Measurements from ENCODE around the gene GPR108. TPM values are rescaled to one million over a fixed set of nuclear protein-coding genes. Genes with fewer than 3 reads are reported as not detected.

The GPR108 gene
- total RNA-seq, 1 experiment from 2014 or later, result 36.4 TPM

DNA sequence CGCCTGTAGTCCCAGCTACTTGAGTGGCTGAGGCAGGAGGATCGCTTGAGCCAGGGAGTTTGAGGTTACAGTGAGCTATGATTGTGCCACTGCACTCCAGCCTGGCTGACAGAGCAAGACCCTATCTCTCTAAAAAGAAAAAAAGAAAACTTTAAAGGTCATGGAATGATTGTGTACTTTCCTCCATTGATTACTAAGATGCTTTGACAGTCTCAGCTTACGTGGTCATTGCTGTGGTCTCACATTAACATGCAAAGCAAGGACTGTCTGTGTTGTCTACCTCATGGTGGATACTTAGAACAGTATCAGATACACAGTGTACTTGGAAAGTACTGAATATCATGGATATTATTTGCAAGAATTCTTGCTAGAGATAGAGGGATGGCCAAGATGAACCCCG is 53.4 kb downstream of the GPR108 start:
- no peak overlapping the region for H3K27ac ChIP-seq (ENCODE audit: low read depth, low read length, poor library complexity, severe bottlenecking)
- H3K9me3 ChIP-seq (ENCODE audit: low read depth, low read length, poor library complexity, severe bottlenecking), result no peaks in the 10 kb centered on the region
- TF ChIP-seq, protein P1, sequence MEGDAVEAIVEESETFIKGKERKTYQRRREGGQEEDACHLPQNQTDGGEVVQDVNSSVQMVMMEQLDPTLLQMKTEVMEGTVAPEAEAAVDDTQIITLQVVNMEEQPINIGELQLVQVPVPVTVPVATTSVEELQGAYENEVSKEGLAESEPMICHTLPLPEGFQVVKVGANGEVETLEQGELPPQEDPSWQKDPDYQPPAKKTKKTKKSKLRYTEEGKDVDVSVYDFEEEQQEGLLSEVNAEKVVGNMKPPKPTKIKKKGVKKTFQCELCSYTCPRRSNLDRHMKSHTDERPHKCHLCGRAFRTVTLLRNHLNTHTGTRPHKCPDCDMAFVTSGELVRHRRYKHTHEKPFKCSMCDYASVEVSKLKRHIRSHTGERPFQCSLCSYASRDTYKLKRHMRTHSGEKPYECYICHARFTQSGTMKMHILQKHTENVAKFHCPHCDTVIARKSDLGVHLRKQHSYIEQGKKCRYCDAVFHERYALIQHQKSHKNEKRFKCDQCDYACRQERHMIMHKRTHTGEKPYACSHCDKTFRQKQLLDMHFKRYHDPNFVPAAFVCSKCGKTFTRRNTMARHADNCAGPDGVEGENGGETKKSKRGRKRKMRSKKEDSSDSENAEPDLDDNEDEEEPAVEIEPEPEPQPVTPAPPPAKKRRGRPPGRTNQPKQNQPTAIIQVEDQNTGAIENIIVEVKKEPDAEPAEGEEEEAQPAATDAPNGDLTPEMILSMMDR (conservative IDR thresholded peaks at IDR 0.05; ENCODE audit: low read depth, low read length), result no peak
- TF ChIP-seq EZH2 (IDR thresholded peaks at IDR 0.05; ENCODE audit: borderline replicate concordance, low read depth, low read length, poor library complexity, severe bottlenecking), result no peak
- no peaks in the 10 kb centered on the region for H3K36me3 ChIP-seq (ENCODE audit: insufficient read depth, low read length, poor library complexity, severe bottlenecking)
- BruUV-seq (replicated peaks), result no TSS peak
- H3K4me3 ChIP-seq (ENCODE audit: low read depth, low read length, poor library complexity, severe bottlenecking), result no peak overlapping the region
- no peaks in the 10 kb centered on the region for H3K27me3 ChIP-seq (replicated peaks; ENCODE audit: insufficient read depth, low read depth, low read length, poor library complexity)
- CTCF ChIA-PET, result no interaction called here
- no peak for DNase-seq (ENCODE audit: low spot score)
- H3K4me1 ChIP-seq (ENCODE audit: insufficient read depth, low read length, poor library complexity, severe bottlenecking), result no peaks in the 10 kb centered on the region
- intact Hi-C loops (cut with micrococcal nuclease; ENCODE audit: unreplicated experiment), result no loop called here
- POLR2A ChIA-PET (ENCODE audit: low non-redundant PET), result no interaction called here

DNA sequence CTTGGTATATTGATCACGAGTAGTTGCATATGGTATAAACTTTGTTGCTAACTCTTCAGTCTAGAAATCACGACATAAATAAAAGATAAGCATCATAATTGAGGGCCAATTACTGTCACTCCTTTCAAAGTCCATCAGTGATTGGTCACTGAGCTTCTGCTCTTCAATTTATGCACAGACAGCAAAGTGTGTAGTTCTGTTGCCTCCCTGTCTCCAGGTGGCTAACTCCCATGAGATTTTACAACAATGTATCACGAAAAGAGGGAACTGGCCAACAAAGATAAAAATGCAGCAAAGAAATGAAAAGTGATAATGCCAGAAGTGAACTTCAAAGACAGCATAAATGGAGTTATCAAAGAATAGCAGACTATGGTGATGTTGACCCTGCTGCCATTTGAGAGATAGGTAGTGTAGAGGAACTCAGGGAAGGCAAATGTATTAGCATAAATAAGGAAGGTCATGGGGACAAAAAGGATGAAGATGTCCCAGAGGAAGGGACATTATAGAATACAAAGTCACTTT is 54.7 kb downstream of the GPR108 start:
- BruUV-seq (replicated peaks), result no TSS peak
- Histone ChIP-seq H3K36me3 (ENCODE audit: insufficient read depth, low read length, poor library complexity, severe bottlenecking) (no peaks in the 10 kb centered on the region), H3K9me3 (ENCODE audit: low read depth, low read length, poor library complexity, severe bottlenecking) (no peaks in the 10 kb centered on the region), H3K4me1 (ENCODE audit: insufficient read depth, low read length, poor library complexity, severe bottlenecking) (no peaks in the 10 kb centered on the region), H3K27me3 (replicated peaks; ENCODE audit: insufficient read depth, low read depth, low read length, poor library complexity) (no peaks in the 10 kb centered on the region), H3K27ac (ENCODE audit: low read depth, low read length, poor library complexity, severe bottlenecking) (no peak overlapping the region), H3K4me3 (ENCODE audit: low read depth, low read length, poor library complexity, severe bottlenecking) (no peak overlapping the region)
- intact Hi-C loops (cut with micrococcal nuclease; ENCODE audit: unreplicated experiment), result no loop called here
- ChIA-PET POLR2A (ENCODE audit: low non-redundant PET) (no interaction called here), CTCF (no interaction called here)
- DNase-seq (ENCODE audit: low spot score), result no peak
- TF ChIP-seq, protein P1 (conservative IDR thresholded peaks at IDR 0.05; ENCODE audit: low read depth, low read length), result no peak

DNA sequence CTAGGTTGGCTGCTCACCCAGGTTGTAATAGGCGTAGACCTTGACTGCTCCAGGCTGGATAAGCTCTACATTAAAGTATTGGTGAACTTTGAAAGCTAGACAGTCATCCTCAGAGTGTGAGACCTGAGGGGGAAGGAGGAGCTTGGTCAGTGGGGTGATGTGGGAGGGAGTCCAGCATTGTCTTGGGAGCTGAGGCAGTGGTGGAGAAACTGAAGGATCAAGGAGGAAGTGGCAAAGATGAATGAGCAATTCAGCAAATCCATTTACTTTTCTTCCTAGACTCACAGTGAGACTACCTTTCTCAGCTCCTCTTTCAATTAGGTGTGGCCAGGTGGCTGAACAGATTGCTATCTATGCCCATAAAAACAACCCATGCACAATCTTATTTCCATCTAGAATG is 57.2 kb downstream of the GPR108 start:
- peaks cover 3% of the 10 kb centered on the region for H3K4me1 ChIP-seq (ENCODE audit: insufficient read depth, low read length, poor library complexity, severe bottlenecking)
- H3K9me3 ChIP-seq (ENCODE audit: low read depth, low read length, poor library complexity, severe bottlenecking), result no peaks in the 10 kb centered on the region
- H3K27me3 ChIP-seq (replicated peaks; ENCODE audit: insufficient read depth, low read depth, low read length, poor library complexity), result no peaks in the 10 kb centered on the region
- H3K36me3 ChIP-seq (ENCODE audit: insufficient read depth, low read length, poor library complexity, severe bottlenecking), result no peaks in the 10 kb centered on the region
- DNase-seq (ENCODE audit: low spot score), result no peak
- BruUV-seq (replicated peaks), result no TSS peak
- POLR2A ChIA-PET (ENCODE audit: low non-redundant PET), result no interaction called here
- CTCF ChIA-PET, result no interaction called here
- TF ChIP-seq, protein P1 (conservative IDR thresholded peaks at IDR 0.05; ENCODE audit: low read depth, low read length), result no peak
- TF ChIP-seq EZH2 (IDR thresholded peaks at IDR 0.05; ENCODE audit: borderline replicate concordance, low read depth, low read length, poor library complexity, severe bottlenecking), result no peak
- no peak overlapping the region for H3K4me3 ChIP-seq (ENCODE audit: low read depth, low read length, poor library complexity, severe bottlenecking)
- intact Hi-C loops (cut with micrococcal nuclease; ENCODE audit: unreplicated experiment), result no loop called here
- H3K27ac ChIP-seq (ENCODE audit: low read depth, low read length, poor library complexity, severe bottlenecking), result no peak overlapping the region

Small RNA genes lying within 50 kb of the gene (microRNA-seq; reads per million reads assigned to microRNA genes)
- 0.81 reads per million for gene MIR6791

Other genes with a start within 250 kb of the GPR108 start
- gene TUBB4A, start 235.3 kb downstream of the GPR108 start, total RNA-seq (2021), result 27.0 and 45.2 TPM in 2 replicates
- 10.0 and 11.1 TPM in 2 replicates for gene TNFSF9, start 206.6 kb downstream of the GPR108 start, total RNA-seq (2021)
- 2.0 and 3.8 TPM in 2 replicates for gene CD70, start 146.4 kb downstream of the GPR108 start, total RNA-seq (2021)
- gene TNFSF14, start 67.4 kb downstream of the GPR108 start, total RNA-seq (2021), result not detected in 2 replicates
- 1.8 TPM in 2 replicates for gene C3, start 16.9 kb downstream of the GPR108 start, total RNA-seq (2021)
- gene TRIP10, start 2.1 kb upstream of the GPR108 start, total RNA-seq (2021), result 70.2 and 79.2 TPM in 2 replicates
- 0.95 and 1.7 TPM in 2 replicates for gene SH2D3A, start 29.9 kb upstream of the GPR108 start, total RNA-seq (2021)
- gene VAV1, start 35.1 kb upstream of the GPR108 start, total RNA-seq (2021), result 51.6 and 54.9 TPM in 2 replicates
- 0.09 TPM in 1 of 2 replicates, not detected in the other for gene ADGRE1, start 150.0 kb upstream of the GPR108 start, total RNA-seq (2021)